K562 (cell line): ENCODE data around the gene SARS1. TPM values are rescaled to one million over a fixed set of nuclear protein-coding genes. Genes with fewer than 3 reads are reported as not detected.
A peak's percentile ranks its signal among the peaks of the same experiment; 100 is the strongest.

Experiments used
- DMBX1 ChIP-seq: fragments of 250-450 bp; sonication (Bioruptor Pico); IDR thresholded peaks from 2 replicates; pipeline ENCODE4 v1.8.0; 2022; ENCODE audit warnings: inconsistent platforms, mild to moderate bottlenecking, moderate library complexity, borderline replicate concordance
- HSF4 ChIP-seq: fragments of 250-450 bp; sonication (Bioruptor Pico); IDR thresholded peaks from 2 replicates; pipeline ENCODE4 v2.1.2; 2022; ENCODE audit warnings: mild to moderate bottlenecking, moderate library complexity, borderline replicate concordance
- NCOA4 ChIP-seq: fragments of 450-650 bp; IDR thresholded peaks from 2 replicates; pipeline ENCODE4 v1.6.1; 2018; ENCODE audit warnings: mild to moderate bottlenecking; ENCODE audit not compliant: partially characterized antibody
- NUFIP1 ChIP-seq: fragments of 450-650 bp; IDR thresholded peaks from 2 replicates; pipeline ENCODE4 v1.6.1; 2018; ENCODE audit not compliant: partially characterized antibody
- PTTG1 ChIP-seq: fragments of 450-650 bp; IDR thresholded peaks from 2 replicates; pipeline ENCODE4 v1.6.1; 2016; ENCODE audit warnings: low read depth, mild to moderate bottlenecking, missing genetic modification characterization, missing compliant biosample characterization
- SRF ChIP-seq, 2 experiments: fragments of 250-450, 450-650 bp in 1 of 2; sonication (Bioruptor Pico) in 1 of 2; sonication (generic) in 1 of 2; formaldehyde crosslinking; IDR thresholded peaks; 2 replicates each; pipeline versions ENCODE4 v1.5.0 to v1.5.1; 2020 to 2022; ENCODE audit warnings: mild to moderate bottlenecking in 1 of 2, missing genetic modification reagents in 1 of 2
- SRSF9 ChIP-seq: fragments of 200-400 bp; formaldehyde crosslinking; IDR thresholded peaks from 2 replicates; pipeline ENCODE4 v1.6.1; 2017; ENCODE audit warnings: low read depth, low read length, borderline replicate concordance
- TBP ChIP-seq: optimal IDR thresholded peaks from 2 replicates; pipeline ENCODE3; 2011; ENCODE audit warnings: low read depth, low read length, improper control_type of control experiment
- U2AF2 ChIP-seq: fragments of 200-400 bp; formaldehyde crosslinking; optimal IDR thresholded peaks from 2 replicates; pipeline ENCODE3; 2017; ENCODE audit warnings: low read depth, mild to moderate bottlenecking, low read length
- ZNF766 ChIP-seq: fragments of 200-800 bp; sonication (Bioruptor generic); conservative IDR thresholded peaks from 2 replicates; pipeline ENCODE4 v1.6.1; 2016; ENCODE audit warnings: missing genetic modification characterization, missing compliant biosample characterization
- polyA plus RNA-seq, 8 experiments: library from polyadenylated mRNA; depleted of rRNA in 4 of 8; stranded (reverse) in 5 of 8; unstranded in 3 of 8; fragments of >200 nt; fragmentation: Nextera tagmentation in 2 of 8; fragmentation: Illumina TruSeq in 1 of 8; extraction: Ambion mirVana in 2 of 8; extraction: Trizol in 1 of 8; gene quantifications; 2 replicates each; pipeline versions ENCODE4 v1.2.1 to v1.2.3, GENCODE V29; 2011 to 2014; ENCODE audit warnings: inconsistent platforms in 1 of 8, missing spikeins in 1 of 8
- total RNA-seq, 7 experiments: library from RNA; depleted of rRNA in 6 of 7; stranded (reverse); fragments of >200 nt in 6 of 7; fragmentation: Illumina TruSeq in 2 of 7; extraction: Trizol in 2 of 7; gene quantifications; 2 replicates each; pipeline versions ENCODE4 v1.2.1 to v1.2.3, GENCODE V29; 2011 to 2021; ENCODE audit warnings: low replicate concordance in 1 of 7
- TF ChIP-seq, protein P1 (sequence below): fragments of 200-600 bp; sonication (generic); IDR thresholded peaks from one replicate; pipeline ENCODE4 v1.6.1; 2012; ENCODE audit warnings: mild to moderate bottlenecking, low read depth, low read length, inconsistent platforms
- TF ChIP-seq, protein P2 (sequence below): fragments of 450-650 bp; IDR thresholded peaks from 2 replicates; pipeline ENCODE4 v1.6.1; 2018; ENCODE audit not compliant: partially characterized antibody

The SARS1 gene
- total and polyA plus RNA-seq, 9 of the 15 experiments (the other 6 are each of a cell fraction or from before 2014, with no cell fraction given), result 221 to 623 (median 254) TPM

DNA sequence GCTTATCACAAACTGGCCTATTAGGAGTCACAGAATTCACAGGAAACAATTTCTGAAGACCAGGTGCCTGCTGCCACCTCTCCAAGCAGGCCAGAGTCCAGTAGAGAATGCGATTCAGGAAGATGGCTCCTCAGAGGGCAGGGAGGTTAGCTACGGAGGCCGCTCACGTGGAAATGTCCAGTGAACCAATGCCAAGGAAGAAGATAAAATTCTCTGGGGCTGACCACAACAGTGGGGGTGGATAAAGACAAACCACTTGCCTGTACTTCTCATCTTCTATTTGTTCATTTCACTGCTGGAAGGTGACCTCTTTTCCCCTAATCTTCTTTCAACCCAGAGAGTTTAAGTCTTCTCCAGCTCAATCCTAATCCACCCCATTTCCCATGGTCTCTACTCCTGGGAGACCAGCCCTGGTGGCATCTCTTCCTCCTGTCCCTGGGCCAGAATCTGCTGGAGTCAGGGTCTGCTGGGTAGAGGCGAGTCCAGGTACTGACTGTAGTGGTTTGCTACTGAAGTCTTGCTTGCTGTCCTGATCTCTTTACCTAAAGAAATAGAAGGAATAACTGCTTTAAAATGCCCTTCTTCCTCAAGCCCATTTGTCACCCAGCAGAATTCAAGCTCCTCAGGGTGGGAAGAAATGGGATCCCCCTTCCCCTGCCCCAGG lies 66.0 kb downstream of the SARS1 start (continued):
- TF ChIP-seq, protein P1, sequence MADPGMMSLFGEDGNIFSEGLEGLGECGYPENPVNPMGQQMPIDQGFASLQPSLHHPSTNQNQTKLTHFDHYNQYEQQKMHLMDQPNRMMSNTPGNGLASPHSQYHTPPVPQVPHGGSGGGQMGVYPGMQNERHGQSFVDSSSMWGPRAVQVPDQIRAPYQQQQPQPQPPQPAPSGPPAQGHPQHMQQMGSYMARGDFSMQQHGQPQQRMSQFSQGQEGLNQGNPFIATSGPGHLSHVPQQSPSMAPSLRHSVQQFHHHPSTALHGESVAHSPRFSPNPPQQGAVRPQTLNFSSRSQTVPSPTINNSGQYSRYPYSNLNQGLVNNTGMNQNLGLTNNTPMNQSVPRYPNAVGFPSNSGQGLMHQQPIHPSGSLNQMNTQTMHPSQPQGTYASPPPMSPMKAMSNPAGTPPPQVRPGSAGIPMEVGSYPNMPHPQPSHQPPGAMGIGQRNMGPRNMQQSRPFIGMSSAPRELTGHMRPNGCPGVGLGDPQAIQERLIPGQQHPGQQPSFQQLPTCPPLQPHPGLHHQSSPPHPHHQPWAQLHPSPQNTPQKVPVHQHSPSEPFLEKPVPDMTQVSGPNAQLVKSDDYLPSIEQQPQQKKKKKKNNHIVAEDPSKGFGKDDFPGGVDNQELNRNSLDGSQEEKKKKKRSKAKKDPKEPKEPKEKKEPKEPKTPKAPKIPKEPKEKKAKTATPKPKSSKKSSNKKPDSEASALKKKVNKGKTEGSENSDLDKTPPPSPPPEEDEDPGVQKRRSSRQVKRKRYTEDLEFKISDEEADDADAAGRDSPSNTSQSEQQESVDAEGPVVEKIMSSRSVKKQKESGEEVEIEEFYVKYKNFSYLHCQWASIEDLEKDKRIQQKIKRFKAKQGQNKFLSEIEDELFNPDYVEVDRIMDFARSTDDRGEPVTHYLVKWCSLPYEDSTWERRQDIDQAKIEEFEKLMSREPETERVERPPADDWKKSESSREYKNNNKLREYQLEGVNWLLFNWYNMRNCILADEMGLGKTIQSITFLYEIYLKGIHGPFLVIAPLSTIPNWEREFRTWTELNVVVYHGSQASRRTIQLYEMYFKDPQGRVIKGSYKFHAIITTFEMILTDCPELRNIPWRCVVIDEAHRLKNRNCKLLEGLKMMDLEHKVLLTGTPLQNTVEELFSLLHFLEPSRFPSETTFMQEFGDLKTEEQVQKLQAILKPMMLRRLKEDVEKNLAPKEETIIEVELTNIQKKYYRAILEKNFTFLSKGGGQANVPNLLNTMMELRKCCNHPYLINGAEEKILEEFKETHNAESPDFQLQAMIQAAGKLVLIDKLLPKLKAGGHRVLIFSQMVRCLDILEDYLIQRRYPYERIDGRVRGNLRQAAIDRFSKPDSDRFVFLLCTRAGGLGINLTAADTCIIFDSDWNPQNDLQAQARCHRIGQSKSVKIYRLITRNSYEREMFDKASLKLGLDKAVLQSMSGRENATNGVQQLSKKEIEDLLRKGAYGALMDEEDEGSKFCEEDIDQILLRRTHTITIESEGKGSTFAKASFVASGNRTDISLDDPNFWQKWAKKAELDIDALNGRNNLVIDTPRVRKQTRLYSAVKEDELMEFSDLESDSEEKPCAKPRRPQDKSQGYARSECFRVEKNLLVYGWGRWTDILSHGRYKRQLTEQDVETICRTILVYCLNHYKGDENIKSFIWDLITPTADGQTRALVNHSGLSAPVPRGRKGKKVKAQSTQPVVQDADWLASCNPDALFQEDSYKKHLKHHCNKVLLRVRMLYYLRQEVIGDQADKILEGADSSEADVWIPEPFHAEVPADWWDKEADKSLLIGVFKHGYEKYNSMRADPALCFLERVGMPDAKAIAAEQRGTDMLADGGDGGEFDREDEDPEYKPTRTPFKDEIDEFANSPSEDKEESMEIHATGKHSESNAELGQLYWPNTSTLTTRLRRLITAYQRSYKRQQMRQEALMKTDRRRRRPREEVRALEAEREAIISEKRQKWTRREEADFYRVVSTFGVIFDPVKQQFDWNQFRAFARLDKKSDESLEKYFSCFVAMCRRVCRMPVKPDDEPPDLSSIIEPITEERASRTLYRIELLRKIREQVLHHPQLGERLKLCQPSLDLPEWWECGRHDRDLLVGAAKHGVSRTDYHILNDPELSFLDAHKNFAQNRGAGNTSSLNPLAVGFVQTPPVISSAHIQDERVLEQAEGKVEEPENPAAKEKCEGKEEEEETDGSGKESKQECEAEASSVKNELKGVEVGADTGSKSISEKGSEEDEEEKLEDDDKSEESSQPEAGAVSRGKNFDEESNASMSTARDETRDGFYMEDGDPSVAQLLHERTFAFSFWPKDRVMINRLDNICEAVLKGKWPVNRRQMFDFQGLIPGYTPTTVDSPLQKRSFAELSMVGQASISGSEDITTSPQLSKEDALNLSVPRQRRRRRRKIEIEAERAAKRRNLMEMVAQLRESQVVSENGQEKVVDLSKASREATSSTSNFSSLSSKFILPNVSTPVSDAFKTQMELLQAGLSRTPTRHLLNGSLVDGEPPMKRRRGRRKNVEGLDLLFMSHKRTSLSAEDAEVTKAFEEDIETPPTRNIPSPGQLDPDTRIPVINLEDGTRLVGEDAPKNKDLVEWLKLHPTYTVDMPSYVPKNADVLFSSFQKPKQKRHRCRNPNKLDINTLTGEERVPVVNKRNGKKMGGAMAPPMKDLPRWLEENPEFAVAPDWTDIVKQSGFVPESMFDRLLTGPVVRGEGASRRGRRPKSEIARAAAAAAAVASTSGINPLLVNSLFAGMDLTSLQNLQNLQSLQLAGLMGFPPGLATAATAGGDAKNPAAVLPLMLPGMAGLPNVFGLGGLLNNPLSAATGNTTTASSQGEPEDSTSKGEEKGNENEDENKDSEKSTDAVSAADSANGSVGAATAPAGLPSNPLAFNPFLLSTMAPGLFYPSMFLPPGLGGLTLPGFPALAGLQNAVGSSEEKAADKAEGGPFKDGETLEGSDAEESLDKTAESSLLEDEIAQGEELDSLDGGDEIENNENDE, result no peak
- no peak for TF ChIP-seq SRF (CRISPR knock-in tag; IDR thresholded peaks at IDR 0.05)
- TF ChIP-seq SRSF9, result no peak
- TF ChIP-seq NCOA4, result no peak
- peak; percentile 58; the same call in 1 of the 2 replicates for TF ChIP-seq DMBX1 (CRISPR knock-in tag)
- no peak for TF ChIP-seq TBP
- TF ChIP-seq PTTG1 (tag), result no peak
- TF ChIP-seq, protein P2, sequence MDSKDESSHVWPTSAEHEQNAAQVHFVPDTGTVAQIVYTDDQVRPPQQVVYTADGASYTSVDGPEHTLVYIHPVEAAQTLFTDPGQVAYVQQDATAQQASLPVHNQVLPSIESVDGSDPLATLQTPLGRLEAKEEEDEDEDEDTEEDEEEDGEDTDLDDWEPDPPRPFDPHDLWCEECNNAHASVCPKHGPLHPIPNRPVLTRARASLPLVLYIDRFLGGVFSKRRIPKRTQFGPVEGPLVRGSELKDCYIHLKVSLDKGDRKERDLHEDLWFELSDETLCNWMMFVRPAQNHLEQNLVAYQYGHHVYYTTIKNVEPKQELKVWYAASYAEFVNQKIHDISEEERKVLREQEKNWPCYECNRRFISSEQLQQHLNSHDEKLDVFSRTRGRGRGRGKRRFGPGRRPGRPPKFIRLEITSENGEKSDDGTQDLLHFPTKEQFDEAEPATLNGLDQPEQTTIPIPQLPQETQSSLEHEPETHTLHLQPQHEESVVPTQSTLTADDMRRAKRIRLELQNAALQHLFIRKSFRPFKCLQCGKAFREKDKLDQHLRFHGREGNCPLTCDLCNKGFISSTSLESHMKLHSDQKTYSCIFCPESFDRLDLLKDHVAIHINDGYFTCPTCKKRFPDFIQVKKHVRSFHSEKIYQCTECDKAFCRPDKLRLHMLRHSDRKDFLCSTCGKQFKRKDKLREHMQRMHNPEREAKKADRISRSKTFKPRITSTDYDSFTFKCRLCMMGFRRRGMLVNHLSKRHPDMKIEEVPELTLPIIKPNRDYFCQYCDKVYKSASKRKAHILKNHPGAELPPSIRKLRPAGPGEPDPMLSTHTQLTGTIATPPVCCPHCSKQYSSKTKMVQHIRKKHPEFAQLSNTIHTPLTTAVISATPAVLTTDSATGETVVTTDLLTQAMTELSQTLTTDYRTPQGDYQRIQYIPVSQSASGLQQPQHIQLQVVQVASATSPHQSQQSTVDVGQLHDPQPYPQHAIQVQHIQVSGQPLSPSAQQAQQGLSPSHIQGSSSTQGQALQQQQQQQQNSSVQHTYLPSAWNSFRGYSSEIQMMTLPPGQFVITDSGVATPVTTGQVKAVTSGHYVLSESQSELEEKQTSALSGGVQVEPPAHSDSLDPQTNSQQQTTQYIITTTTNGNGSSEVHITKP, result peak; percentile 76
- 0 out of 2 replicates have a peak, but pooled peaks have one; percentile 35 for TF ChIP-seq ZNF766
- TF ChIP-seq U2AF2, result no peak
- no peak for TF ChIP-seq NUFIP1
- no peak for TF ChIP-seq HSF4 (CRISPR knock-in tag)
